Sigmoid colon (tissue), 4 donors: Measurements from ENCODE around the gene ACAT2.

Experiments
- EP300 ChIP-seq, 4 donors: sonication (generic); formaldehyde crosslinking; IDR thresholded peaks; one replicate each; pipeline ENCODE4 v1.6.1; 2017; ENCODE audit warnings: antibody characterized with exemption in 4 of 4
- POLR2A ChIP-seq, 2 donors: fragments of 450-650 bp; IDR thresholded peaks; one replicate each; pipeline ENCODE4 v1.6.1; 2016; ENCODE audit warnings: antibody characterized with exemption in 2 of 2, mild to moderate bottlenecking in 2 of 2, moderate library complexity in 2 of 2
- POLR2AphosphoS5 ChIP-seq, 4 donors: sonication (generic); formaldehyde crosslinking; IDR thresholded peaks; one replicate each; pipeline ENCODE4 v1.6.1; 2017; ENCODE audit warnings: antibody characterized with exemption in 4 of 4
- TF ChIP-seq, protein P1 (sequence below), 4 experiments: fragments of 450-650 bp in 3 of 4; fragments of 200-600 bp in 1 of 4; IDR thresholded peaks; one replicate each; pipeline ENCODE4 v1.5.1; 2016 to 2019; ENCODE audit warnings: antibody characterized with exemption in 4 of 4, mild to moderate bottlenecking in 3 of 4, moderate library complexity in 2 of 4

DNA sequence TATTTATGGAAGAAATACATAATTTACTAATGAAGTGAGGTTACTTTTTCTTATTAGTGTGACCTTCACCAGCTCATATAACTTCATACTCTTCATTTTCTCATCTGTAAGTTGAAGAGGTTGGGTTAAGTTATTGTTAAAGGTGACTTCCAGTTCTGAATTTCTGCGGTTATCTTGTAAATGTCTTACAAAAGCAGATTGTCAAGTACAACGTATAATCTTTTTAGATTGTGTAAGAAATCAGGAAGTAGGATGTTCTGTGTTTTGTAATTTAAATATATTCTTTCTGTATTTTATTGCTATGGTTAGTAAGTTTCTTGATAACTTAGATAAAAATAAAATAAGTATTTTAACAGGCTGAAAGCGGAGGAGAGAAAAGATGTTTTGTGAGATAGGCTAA, 22.5 kb upstream of the ACAT2 start:
- TF ChIP-seq, protein P1, sequence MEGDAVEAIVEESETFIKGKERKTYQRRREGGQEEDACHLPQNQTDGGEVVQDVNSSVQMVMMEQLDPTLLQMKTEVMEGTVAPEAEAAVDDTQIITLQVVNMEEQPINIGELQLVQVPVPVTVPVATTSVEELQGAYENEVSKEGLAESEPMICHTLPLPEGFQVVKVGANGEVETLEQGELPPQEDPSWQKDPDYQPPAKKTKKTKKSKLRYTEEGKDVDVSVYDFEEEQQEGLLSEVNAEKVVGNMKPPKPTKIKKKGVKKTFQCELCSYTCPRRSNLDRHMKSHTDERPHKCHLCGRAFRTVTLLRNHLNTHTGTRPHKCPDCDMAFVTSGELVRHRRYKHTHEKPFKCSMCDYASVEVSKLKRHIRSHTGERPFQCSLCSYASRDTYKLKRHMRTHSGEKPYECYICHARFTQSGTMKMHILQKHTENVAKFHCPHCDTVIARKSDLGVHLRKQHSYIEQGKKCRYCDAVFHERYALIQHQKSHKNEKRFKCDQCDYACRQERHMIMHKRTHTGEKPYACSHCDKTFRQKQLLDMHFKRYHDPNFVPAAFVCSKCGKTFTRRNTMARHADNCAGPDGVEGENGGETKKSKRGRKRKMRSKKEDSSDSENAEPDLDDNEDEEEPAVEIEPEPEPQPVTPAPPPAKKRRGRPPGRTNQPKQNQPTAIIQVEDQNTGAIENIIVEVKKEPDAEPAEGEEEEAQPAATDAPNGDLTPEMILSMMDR (IDR thresholded peaks at IDR 0.05) = no peak
- no peak for TF ChIP-seq POLR2A (IDR thresholded peaks at IDR 0.05)
- TF ChIP-seq POLR2AphosphoS5 (IDR thresholded peaks at IDR 0.05) = no peak
- TF ChIP-seq EP300 (IDR thresholded peaks at IDR 0.05) = no peak
